SH-SY5Y (cell line): Measurements from ENCODE around the gene P4HA3.

Source experiments
- GATA2 ChIP-seq: IDR thresholded peaks from 2 replicates; pipeline ENCODE4 v1.6.1; 2011; ENCODE audit warnings: mild to moderate bottlenecking, low read depth, low read length
- GATA3 ChIP-seq: IDR thresholded peaks from 2 replicates; pipeline ENCODE4 v1.6.1; 2011; ENCODE audit warnings: low read depth, mild to moderate bottlenecking, low read length, moderate library complexity

DNA sequence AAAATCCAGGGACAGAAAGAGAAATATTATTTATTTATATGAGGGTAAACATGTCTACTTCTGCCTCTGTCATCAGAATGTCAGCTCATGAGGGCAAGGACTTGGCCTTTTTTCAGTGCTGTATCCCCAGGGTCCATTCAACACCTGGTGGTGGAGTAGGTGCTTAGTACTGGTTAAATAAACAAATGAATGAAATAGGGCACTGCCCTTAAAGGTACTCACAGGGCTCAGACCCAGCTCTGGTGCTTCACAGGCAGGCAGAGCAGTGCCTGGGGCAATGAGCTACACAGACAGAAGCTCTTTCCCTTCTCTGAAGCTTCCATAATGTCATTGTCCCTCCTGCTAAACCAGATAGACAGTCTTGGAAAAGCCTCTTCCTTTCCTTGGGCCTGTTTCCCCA, 30.9 kb downstream of the P4HA3 start:
- TF ChIP-seq GATA3, result no peak
- no peak for TF ChIP-seq GATA2
